ENCODE measurements around the gene RASA4. TPM values are rescaled to one million over a fixed set of nuclear protein-coding genes. Genes with fewer than 3 reads are reported as not detected.
"Not testable (repeated sequence)": the region's sequence is repeated elsewhere in the genome, so short reads cannot be mapped to it uniquely, and the experiment has no call there.

RASA4 gene
- total RNA-seq, 1 donor from 2014 or later: 23.5 TPM

- not testable (repeated sequence) for H3K36me3 Mint-ChIP-seq
These were observed 24.0 kb downstream of the RASA4 start for GRCh38 chr7:102592477-102593019.

DNA sequence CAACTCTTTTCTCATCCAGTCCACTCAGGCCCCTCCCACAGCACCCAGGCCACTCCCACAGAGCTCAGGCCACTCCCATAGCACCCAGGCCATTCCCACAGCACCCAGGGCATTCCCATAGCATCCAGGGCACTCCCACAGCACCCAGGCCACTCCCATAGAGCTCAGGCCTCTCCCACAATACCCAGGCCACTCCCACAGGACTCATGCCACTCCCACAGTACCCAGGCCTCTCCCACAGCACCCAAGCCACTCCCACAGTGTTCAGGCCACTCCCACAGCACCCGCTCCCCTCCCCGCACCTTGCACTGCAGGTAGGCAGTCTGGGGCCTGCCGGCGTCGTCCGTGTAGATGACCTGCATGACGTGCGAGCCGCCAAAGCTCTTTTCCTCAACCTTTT lies 26.7 kb downstream of the RASA4 start:
- DNase-seq (ENCODE audit: extremely low spot score, unreplicated experiment); H3K36me3 Mint-ChIP-seq; H3K4me3 Mint-ChIP-seq; H3K4me1 Mint-ChIP-seq (ENCODE audit: unreplicated experiment); H3K9me3 Mint-ChIP-seq; H3K27me3 Mint-ChIP-seq; H3K27ac Mint-ChIP-seq: not testable (repeated sequence)

More at GRCh38 chr7:102592477-102593019, 24.0 kb downstream of the RASA4 start:
- not testable (repeated sequence) for H3K27ac Mint-ChIP-seq; H3K4me3 Mint-ChIP-seq; H3K4me1 Mint-ChIP-seq (ENCODE audit: unreplicated experiment); H3K9me3 Mint-ChIP-seq; H3K27me3 Mint-ChIP-seq
- DNase-seq (ENCODE audit: extremely low spot score, unreplicated experiment): peak; percentile 67

DNA sequence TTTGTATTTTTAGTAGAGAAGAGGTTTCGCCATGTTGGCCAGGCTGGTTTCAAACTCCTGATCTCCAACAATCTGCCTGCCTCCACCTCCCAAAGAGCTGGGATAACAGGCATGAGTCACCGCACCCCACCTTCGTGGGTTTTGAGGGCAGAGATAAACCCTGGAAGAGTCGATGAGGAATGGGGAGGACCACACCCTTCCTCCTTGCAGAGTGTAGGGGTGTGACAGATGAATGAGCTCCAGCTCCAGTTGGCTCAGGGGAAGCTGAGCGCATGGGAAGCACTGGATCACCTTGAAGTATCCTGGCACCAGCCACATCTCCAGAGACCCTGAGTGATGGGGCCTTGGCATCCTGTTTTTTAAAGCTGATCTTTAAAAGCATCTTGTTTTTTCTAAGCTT lies 33.1 kb downstream of the RASA4 start:
- H3K36me3 Mint-ChIP-seq; H3K4me3 Mint-ChIP-seq; H3K27me3 Mint-ChIP-seq; DNase-seq (ENCODE audit: extremely low spot score, unreplicated experiment); H3K27ac Mint-ChIP-seq; H3K9me3 Mint-ChIP-seq; H3K4me1 Mint-ChIP-seq (ENCODE audit: unreplicated experiment): not testable (repeated sequence)

- H3K27ac Mint-ChIP-seq; H3K4me1 Mint-ChIP-seq (ENCODE audit: unreplicated experiment); H3K4me3 Mint-ChIP-seq; H3K9me3 Mint-ChIP-seq; DNase-seq (ENCODE audit: extremely low spot score, unreplicated experiment); H3K36me3 Mint-ChIP-seq; H3K27me3 Mint-ChIP-seq: not testable (repeated sequence)
These were observed 34.8 kb downstream of the RASA4 start for GRCh38 chr7:102581722-102582121.

GRCh38 chr7:102578486-102578885 lies 38.1 kb downstream of the RASA4 start:
- not testable (repeated sequence) for DNase-seq (ENCODE audit: extremely low spot score, unreplicated experiment); H3K36me3 Mint-ChIP-seq; H3K4me3 Mint-ChIP-seq; H3K27me3 Mint-ChIP-seq; H3K27ac Mint-ChIP-seq; H3K9me3 Mint-ChIP-seq; H3K4me1 Mint-ChIP-seq (ENCODE audit: unreplicated experiment)

GRCh38 chr7:102577315-102578240 lies 39.0 kb downstream of the RASA4 start:
- DNase-seq (ENCODE audit: extremely low spot score, unreplicated experiment); H3K4me3 Mint-ChIP-seq; H3K9me3 Mint-ChIP-seq; H3K27ac Mint-ChIP-seq; H3K27me3 Mint-ChIP-seq; H3K4me1 Mint-ChIP-seq (ENCODE audit: unreplicated experiment); H3K36me3 Mint-ChIP-seq: not testable (repeated sequence)

GRCh38 chr7:102576363-102576762 lies 40.2 kb downstream of the RASA4 start:
- not testable (repeated sequence) for H3K36me3 Mint-ChIP-seq; H3K4me1 Mint-ChIP-seq (ENCODE audit: unreplicated experiment); DNase-seq (ENCODE audit: extremely low spot score, unreplicated experiment); H3K27me3 Mint-ChIP-seq; H3K4me3 Mint-ChIP-seq; H3K27ac Mint-ChIP-seq; H3K9me3 Mint-ChIP-seq

- H3K27me3 Mint-ChIP-seq: not testable (repeated sequence)
These were observed 41.9 kb downstream of the RASA4 start for GRCh38 chr7:102574607-102575006.

GRCh38 chr7:102572261-102573239 lies 44.0 kb downstream of the RASA4 start, which contains the start of gene POLR2J3:
POLR2J3 (minus strand) TSS chr7:102572583; CDS start chr7:102572521, 62 bp downstream.
- TF ChIP-seq, protein P1, sequence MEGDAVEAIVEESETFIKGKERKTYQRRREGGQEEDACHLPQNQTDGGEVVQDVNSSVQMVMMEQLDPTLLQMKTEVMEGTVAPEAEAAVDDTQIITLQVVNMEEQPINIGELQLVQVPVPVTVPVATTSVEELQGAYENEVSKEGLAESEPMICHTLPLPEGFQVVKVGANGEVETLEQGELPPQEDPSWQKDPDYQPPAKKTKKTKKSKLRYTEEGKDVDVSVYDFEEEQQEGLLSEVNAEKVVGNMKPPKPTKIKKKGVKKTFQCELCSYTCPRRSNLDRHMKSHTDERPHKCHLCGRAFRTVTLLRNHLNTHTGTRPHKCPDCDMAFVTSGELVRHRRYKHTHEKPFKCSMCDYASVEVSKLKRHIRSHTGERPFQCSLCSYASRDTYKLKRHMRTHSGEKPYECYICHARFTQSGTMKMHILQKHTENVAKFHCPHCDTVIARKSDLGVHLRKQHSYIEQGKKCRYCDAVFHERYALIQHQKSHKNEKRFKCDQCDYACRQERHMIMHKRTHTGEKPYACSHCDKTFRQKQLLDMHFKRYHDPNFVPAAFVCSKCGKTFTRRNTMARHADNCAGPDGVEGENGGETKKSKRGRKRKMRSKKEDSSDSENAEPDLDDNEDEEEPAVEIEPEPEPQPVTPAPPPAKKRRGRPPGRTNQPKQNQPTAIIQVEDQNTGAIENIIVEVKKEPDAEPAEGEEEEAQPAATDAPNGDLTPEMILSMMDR (conservative IDR thresholded peaks at IDR 0.05): peak; percentile 68
- not testable (repeated sequence) for H3K27me3 Mint-ChIP-seq; H3K36me3 Mint-ChIP-seq; H3K27ac Mint-ChIP-seq; H3K9me3 Mint-ChIP-seq; H3K4me1 Mint-ChIP-seq (ENCODE audit: unreplicated experiment)
- peak; percentile 96 for DNase-seq (ENCODE audit: extremely low spot score, unreplicated experiment)
- H3K4me3 Mint-ChIP-seq: peak within 1 kb of the TSS; percentile 69

More at GRCh38 chr7:102574607-102575006, 41.9 kb downstream of the RASA4 start:
- not testable (repeated sequence) for H3K36me3 Mint-ChIP-seq; DNase-seq (ENCODE audit: extremely low spot score, unreplicated experiment); H3K9me3 Mint-ChIP-seq; H3K4me1 Mint-ChIP-seq (ENCODE audit: unreplicated experiment); H3K27ac Mint-ChIP-seq; H3K4me3 Mint-ChIP-seq

- H3K4me1 Mint-ChIP-seq (ENCODE audit: unreplicated experiment); H3K27me3 Mint-ChIP-seq; H3K4me3 Mint-ChIP-seq; DNase-seq (ENCODE audit: extremely low spot score, unreplicated experiment); H3K36me3 Mint-ChIP-seq; H3K9me3 Mint-ChIP-seq; H3K27ac Mint-ChIP-seq: not testable (repeated sequence)
These were observed 47.9 kb downstream of the RASA4 start for GRCh38 chr7:102568620-102569019.

GRCh38 chr7:102550808-102551422 lies 65.6 kb downstream of the RASA4 start, which contains the start of gene SPDYE2:
SPDYE2 (plus strand) TSS chr7:102551226; CDS start chr7:102553256, 2,030 bp downstream.
- not testable (repeated sequence) for H3K4me3 Mint-ChIP-seq, H3K27ac Mint-ChIP-seq, H3K9me3 Mint-ChIP-seq

GRCh38 chr7:102546353-102546752 lies 70.2 kb downstream of the RASA4 start:
- H3K9me3 Mint-ChIP-seq; H3K4me1 Mint-ChIP-seq (ENCODE audit: unreplicated experiment); H3K4me3 Mint-ChIP-seq; DNase-seq (ENCODE audit: extremely low spot score, unreplicated experiment); H3K36me3 Mint-ChIP-seq; H3K27me3 Mint-ChIP-seq; H3K27ac Mint-ChIP-seq: not testable (repeated sequence)

More at GRCh38 chr7:102550808-102551422, 65.6 kb downstream of the RASA4 start, which contains the start of gene SPDYE2:
- not testable (repeated sequence) for DNase-seq (ENCODE audit: extremely low spot score, unreplicated experiment); H3K4me1 Mint-ChIP-seq (ENCODE audit: unreplicated experiment); H3K27me3 Mint-ChIP-seq; H3K36me3 Mint-ChIP-seq
